Mesenchymal stem cell (in vitro differentiated cells and primary cell): ENCODE measurements around the gene ATG101.

Experiments
- DNase-seq: peaks from one replicate; pipeline ENCODE4 v3.0.0-alpha.2; 2013
- H2AFZ ChIP-seq: one replicate; pipeline ENCODE4 v1.6.1; 2013; ENCODE audit warnings: low read depth, mild to moderate bottlenecking, control low read depth, inconsistent platforms, low read length, moderate library complexity
- H2AK5ac ChIP-seq: 2 replicates; pipeline ENCODE4 v1.6.1; 2013; ENCODE audit warnings: low read length, moderate library complexity, mild to moderate bottlenecking, inconsistent platforms; ENCODE audit not compliant: severe bottlenecking
- H2BK120ac ChIP-seq: one replicate; pipeline ENCODE4 v1.6.1; 2013; ENCODE audit warnings: low read depth, mild to moderate bottlenecking, inconsistent platforms, low read length, moderate library complexity
- H2BK12ac ChIP-seq, 2 experiments: one replicate each; pipeline ENCODE4 v1.6.1; 2013; ENCODE audit warnings: inconsistent platforms in 2 of 2, low read length in 2 of 2, mild to moderate bottlenecking in 2 of 2, moderate library complexity in 2 of 2, control low read depth in 1 of 2
- H2BK15ac ChIP-seq: one replicate; pipeline ENCODE4 v1.6.1; 2013; ENCODE audit warnings: mild to moderate bottlenecking, low read depth, inconsistent platforms; ENCODE audit not compliant: poor library complexity, severe bottlenecking
- H2BK5ac ChIP-seq: 2 replicates; pipeline ENCODE4 v1.6.1; 2013; ENCODE audit warnings: low read depth, mild to moderate bottlenecking, low read length, control low read depth, inconsistent platforms; ENCODE audit not compliant: poor library complexity, severe bottlenecking
- H3K14ac ChIP-seq, 2 experiments: one replicate each; pipeline ENCODE4 v1.6.1; 2013; ENCODE audit warnings: inconsistent platforms in 2 of 2, low read length in 2 of 2, control low read depth in 1 of 2, mild to moderate bottlenecking in 1 of 2, moderate library complexity in 1 of 2
- H3K18ac ChIP-seq, 2 experiments: one replicate each; pipeline ENCODE4 v1.6.1; 2013; ENCODE audit warnings: inconsistent platforms in 2 of 2, low read length in 2 of 2, control low read depth in 1 of 2, low read depth in 1 of 2, mild to moderate bottlenecking in 1 of 2
- H3K23ac ChIP-seq, 2 experiments: one replicate each; pipeline ENCODE4 v1.6.1; 2013; ENCODE audit warnings: inconsistent platforms in 2 of 2, low read length in 2 of 2, mild to moderate bottlenecking in 2 of 2, moderate library complexity in 2 of 2, control low read depth in 1 of 2
- H3K27ac ChIP-seq: 2 replicates; pipeline ENCODE4 v1.5.1; 2013; ENCODE audit warnings: mild to moderate bottlenecking, moderate library complexity, low read length, control low read depth, inconsistent platforms; ENCODE audit not compliant: poor library complexity, severe bottlenecking
- H3K27me3 ChIP-seq, 2 experiments: 2 replicates each; pipeline versions ENCODE4 v1.6.1 to v1.7.0; 2013; ENCODE audit warnings: low read length in 2 of 2, mild to moderate bottlenecking in 2 of 2, moderate library complexity in 2 of 2, control low read depth in 1 of 2, inconsistent platforms in 1 of 2; ENCODE audit not compliant: control insufficient read depth in 1 of 2, insufficient read depth in 1 of 2
- H3K36me3 ChIP-seq, 2 experiments: 2 replicates each; pipeline versions ENCODE4 v1.6.1 to v1.7.0; 2013; ENCODE audit warnings: low read length in 2 of 2, control low read depth in 1 of 2, inconsistent platforms in 1 of 2, low read depth in 1 of 2, mild to moderate bottlenecking in 1 of 2; ENCODE audit not compliant: insufficient read depth in 2 of 2, control insufficient read depth in 1 of 2
- H3K4ac ChIP-seq, 2 experiments: one replicate each; pipeline ENCODE4 v1.6.1; 2013; ENCODE audit warnings: inconsistent platforms in 2 of 2, low read length in 2 of 2, mild to moderate bottlenecking in 2 of 2, moderate library complexity in 2 of 2, control low read depth in 1 of 2, low read depth in 1 of 2
- H3K4me1 ChIP-seq: 2 replicates; pipeline ENCODE4 v1.6.1; 2013; ENCODE audit warnings: low read depth, low read length, control low read depth; ENCODE audit not compliant: control insufficient read depth, insufficient read depth
- H3K4me2 ChIP-seq: 2 replicates; pipeline ENCODE4 v1.6.1; 2013; ENCODE audit warnings: low read length, mild to moderate bottlenecking, inconsistent platforms; ENCODE audit not compliant: poor library complexity, severe bottlenecking
- H3K4me3 ChIP-seq, 2 experiments: 2 replicates each; pipeline versions ENCODE4 v1.5.1 to v1.7.0; 2013; ENCODE audit warnings: low read length in 2 of 2, mild to moderate bottlenecking in 2 of 2, control low read depth in 1 of 2, low read depth in 1 of 2; ENCODE audit not compliant: insufficient read depth in 1 of 2
- H3K79me1 ChIP-seq: replicated peaks from 2 replicates; pipeline ENCODE4 v1.6.1; 2013; ENCODE audit warnings: mild to moderate bottlenecking, control low read depth, low read length, inconsistent platforms; ENCODE audit not compliant: poor library complexity, severe bottlenecking
- H3K9ac ChIP-seq: 2 replicates; pipeline ENCODE4 v1.7.0; 2013; ENCODE audit warnings: mild to moderate bottlenecking, low read length, moderate library complexity
- H3K9me3 ChIP-seq: 2 replicates; pipeline ENCODE4 v1.7.0; 2013; ENCODE audit warnings: mild to moderate bottlenecking, low read length; ENCODE audit not compliant: control insufficient read depth
- H4K8ac ChIP-seq: one replicate; pipeline ENCODE4 v1.6.1; 2013; ENCODE audit warnings: inconsistent platforms, mild to moderate bottlenecking, low read length, moderate library complexity
- H4K91ac ChIP-seq: one replicate; pipeline ENCODE4 v1.6.1; 2013; ENCODE audit warnings: mild to moderate bottlenecking, low read length, inconsistent platforms
- WGBS: methylation state at CpG from one replicate; pipeline ENCODE4 v1.1.7; 2013; ENCODE audit warnings: mixed read lengths; 5-methylcytosine and 5-hydroxymethylcytosine counted together

ATG101 gene

DNA sequence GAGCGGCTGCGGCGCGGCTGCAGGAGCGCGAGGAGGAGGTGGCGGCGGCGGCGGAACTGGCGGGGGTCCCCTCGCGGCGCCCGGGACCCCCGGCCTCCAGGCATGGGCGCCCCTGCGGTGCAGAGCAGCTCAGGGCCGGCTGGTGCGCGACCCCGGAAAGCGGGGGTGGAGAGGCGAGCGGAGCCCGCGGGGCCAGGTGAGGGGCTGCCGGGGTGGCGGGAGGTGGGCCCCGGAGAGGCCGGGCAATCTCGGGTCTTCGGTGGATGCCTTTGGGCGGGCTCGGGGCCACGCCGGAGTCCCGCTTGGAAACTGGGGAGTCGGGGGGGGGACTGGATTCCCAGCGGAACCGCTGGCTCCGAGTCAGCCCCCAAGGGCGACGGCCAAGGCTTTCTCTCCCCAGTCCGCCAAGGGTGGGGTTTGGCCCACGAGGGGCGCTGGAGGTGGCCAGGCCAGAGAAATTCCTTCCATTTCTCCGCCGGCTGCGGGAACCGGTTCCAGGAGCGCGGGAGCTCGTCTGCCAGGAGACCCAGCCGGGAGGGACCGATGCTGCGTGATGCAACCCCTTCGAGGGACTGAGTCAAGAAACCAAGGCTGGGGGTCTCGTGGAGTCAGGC, 32.4 kb upstream of the ATG101 start:
- H3K27me3 ChIP-seq, result peaks cover 5 to 10% of the 10 kb centered on the region in 2 experiments
- H3K4me3 ChIP-seq, result peak overlapping the region; percentile 54 to 80
- peak overlapping the region; percentile 40 to 72 for H3K18ac ChIP-seq
- peak; percentile 74 for DNase-seq
- H2BK5ac ChIP-seq, result no peak overlapping the region
- H3K9me3 ChIP-seq, result no peaks in the 10 kb centered on the region
- H4K8ac ChIP-seq, result no peak overlapping the region
- H3K4me1 ChIP-seq, result peaks cover 10% of the 10 kb centered on the region
- no peak overlapping the region for H3K27ac ChIP-seq
- peak overlapping the region in 1 of 2 experiments; percentile 43 for H2BK12ac ChIP-seq
- 1% methylated on average over 36 of the region's 59 CpGs for WGBS
- no peak overlapping the region for H3K23ac ChIP-seq
- H3K79me1 ChIP-seq, result no peaks in the 10 kb centered on the region
- no peak overlapping the region for H2BK15ac ChIP-seq
- peak overlapping the region; percentile 95 for H3K9ac ChIP-seq
- H3K36me3 ChIP-seq, result no peaks in the 10 kb centered on the region
- no peak overlapping the region for H2AK5ac ChIP-seq
- no peak overlapping the region for H2BK120ac ChIP-seq
- H3K14ac ChIP-seq, result no peak overlapping the region
- no peak overlapping the region for H4K91ac ChIP-seq
- H3K4me2 ChIP-seq, result peak overlapping the region; percentile 92
- H2AFZ ChIP-seq, result peak overlapping the region; percentile 36
- H3K4ac ChIP-seq, result peak overlapping the region in 1 of 2 experiments; percentile 30

- 83% methylated on average over 6 of the region's 6 CpGs for whole genome bisulfite sequencing
- Histone ChIP-seq H4K91ac (no peak overlapping the region), H2BK15ac (no peak overlapping the region)
Measured at GRCh38 chr12:52038447-52038846, 31.3 kb upstream of the ATG101 start.

GRCh38 chr12:52041035-52041434, 28.7 kb upstream of the ATG101 start:
- Histone ChIP-seq H2AFZ (no peak overlapping the region), H2BK5ac (no peak overlapping the region), H3K4ac (no peak overlapping the region), H3K9me3 (no peaks in the 10 kb centered on the region), H3K27me3 (peaks cover 0 to 5% of the 10 kb centered on the region in 2 experiments), H4K8ac (no peak overlapping the region), H3K23ac (no peak overlapping the region), H4K91ac (no peak overlapping the region), H2BK12ac (no peak overlapping the region), H3K4me1 (peaks cover 9% of the 10 kb centered on the region), H3K14ac (no peak overlapping the region), H3K4me2 (no peak overlapping the region), H3K4me3 (no peak overlapping the region), H2BK15ac (no peak overlapping the region), H3K9ac (no peak overlapping the region), H3K27ac (no peak overlapping the region), H3K79me1 (no peaks in the 10 kb centered on the region), H2BK120ac (no peak overlapping the region), H3K36me3 (no peaks in the 10 kb centered on the region), H2AK5ac (no peak overlapping the region), H3K18ac (no peak overlapping the region)
- WGBS, result 81% methylated on average over 3 of the region's 3 CpGs
- DNase-seq, result no peak

More at GRCh38 chr12:52038447-52038846, 31.3 kb upstream of the ATG101 start:
- Histone ChIP-seq H3K9me3 (no peaks in the 10 kb centered on the region), H2BK5ac (no peak overlapping the region), H3K27me3 (peaks cover 5 to 10% of the 10 kb centered on the region in 2 experiments), H2BK12ac (no peak overlapping the region), H2BK120ac (no peak overlapping the region), H3K27ac (no peak overlapping the region), H3K23ac (no peak overlapping the region), H3K36me3 (no peaks in the 10 kb centered on the region), H3K4me1 (peaks cover 9% of the 10 kb centered on the region), H3K9ac (peak overlapping the region; percentile 95), H3K4ac (no peak overlapping the region), H3K14ac (no peak overlapping the region), H3K4me3 (no peak overlapping the region), H3K4me2 (no peak overlapping the region), H2AFZ (no peak overlapping the region), H3K79me1 (no peaks in the 10 kb centered on the region), H3K18ac (no peak overlapping the region), H2AK5ac (no peak overlapping the region), H4K8ac (no peak overlapping the region)
- no peak for DNase-seq

DNA sequence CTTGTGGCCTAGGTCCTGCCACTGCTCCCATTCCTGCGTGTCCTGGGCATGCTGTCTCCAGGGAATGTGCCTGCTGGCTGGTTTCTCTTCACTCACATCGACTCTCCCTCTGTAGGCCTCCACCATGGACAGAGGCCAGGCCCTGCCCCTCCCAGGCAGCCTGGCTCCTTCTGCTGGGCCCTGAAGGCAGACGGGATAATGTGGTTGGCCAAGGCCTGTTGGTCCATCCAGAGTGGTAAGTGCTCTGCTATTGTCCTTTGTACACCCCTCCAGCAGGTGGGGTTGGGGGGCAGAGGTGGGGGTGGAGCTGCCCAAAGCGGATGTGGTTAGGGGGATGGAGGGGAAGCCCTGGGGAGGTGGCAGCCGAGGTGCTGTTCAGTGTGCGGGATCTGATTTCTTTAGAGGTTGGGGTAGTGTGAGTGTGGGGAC, 28.1 kb upstream of the ATG101 start:
- Histone ChIP-seq H3K4ac (no peak overlapping the region), H2BK15ac (no peak overlapping the region), H3K27me3 (no peaks in the 10 kb centered on the region), H3K23ac (no peak overlapping the region), H3K18ac (no peak overlapping the region), H3K9ac (no peak overlapping the region), H3K14ac (no peak overlapping the region), H4K8ac (no peak overlapping the region), H3K4me3 (no peak overlapping the region), H3K4me1 (peaks cover 6% of the 10 kb centered on the region), H2BK12ac (no peak overlapping the region), H3K36me3 (no peaks in the 10 kb centered on the region), H3K9me3 (no peaks in the 10 kb centered on the region), H3K79me1 (no peaks in the 10 kb centered on the region), H3K27ac (no peak overlapping the region), H3K4me2 (no peak overlapping the region), H2AFZ (no peak overlapping the region), H2BK5ac (no peak overlapping the region), H2BK120ac (no peak overlapping the region), H2AK5ac (no peak overlapping the region), H4K91ac (no peak overlapping the region)
- WGBS, result 67% methylated on average over 6 of the region's 6 CpGs
- peak; percentile 49 for DNase-seq
